C4-2B (cell line): Measurements from ENCODE around the gene USP30.
A peak's percentile ranks its signal among the peaks of the same experiment; 100 is the strongest.

Experiments used
- H3K27ac ChIP-seq: fragments of 450-650 bp; 2 replicates; pipeline ENCODE4 v1.5.1; 2017
- ZFX ChIP-seq: fragments of 450-650 bp; IDR thresholded peaks from 2 replicates; pipeline ENCODE4 v1.6.1; 2017
- TF ChIP-seq, protein P1 (sequence below): fragments of 450-650 bp; conservative IDR thresholded peaks from 2 replicates; pipeline ENCODE4 v1.5.1; 2017; ENCODE audit warnings: mild to moderate bottlenecking

USP30 gene

DNA sequence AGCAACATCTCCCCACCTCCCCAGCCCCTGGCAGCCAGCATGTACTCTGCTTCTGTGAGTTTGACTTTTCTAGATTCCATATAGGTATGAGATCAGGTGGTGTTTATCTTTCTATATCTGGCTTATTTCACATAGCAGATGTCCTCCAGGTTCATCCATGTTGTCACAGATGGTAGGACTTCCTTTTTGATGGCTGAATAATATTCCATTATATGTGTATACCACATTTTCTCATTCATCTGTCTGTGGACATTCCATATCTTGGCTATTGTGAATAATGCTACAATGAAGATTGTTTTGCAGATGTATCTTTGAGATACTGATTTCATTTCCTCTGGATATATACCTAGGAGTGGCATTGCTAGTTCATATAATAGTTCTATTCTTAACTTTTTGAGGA is 22.5 kb downstream of the USP30 start:
- TF ChIP-seq ZFX, result no peak
- TF ChIP-seq, protein P1, sequence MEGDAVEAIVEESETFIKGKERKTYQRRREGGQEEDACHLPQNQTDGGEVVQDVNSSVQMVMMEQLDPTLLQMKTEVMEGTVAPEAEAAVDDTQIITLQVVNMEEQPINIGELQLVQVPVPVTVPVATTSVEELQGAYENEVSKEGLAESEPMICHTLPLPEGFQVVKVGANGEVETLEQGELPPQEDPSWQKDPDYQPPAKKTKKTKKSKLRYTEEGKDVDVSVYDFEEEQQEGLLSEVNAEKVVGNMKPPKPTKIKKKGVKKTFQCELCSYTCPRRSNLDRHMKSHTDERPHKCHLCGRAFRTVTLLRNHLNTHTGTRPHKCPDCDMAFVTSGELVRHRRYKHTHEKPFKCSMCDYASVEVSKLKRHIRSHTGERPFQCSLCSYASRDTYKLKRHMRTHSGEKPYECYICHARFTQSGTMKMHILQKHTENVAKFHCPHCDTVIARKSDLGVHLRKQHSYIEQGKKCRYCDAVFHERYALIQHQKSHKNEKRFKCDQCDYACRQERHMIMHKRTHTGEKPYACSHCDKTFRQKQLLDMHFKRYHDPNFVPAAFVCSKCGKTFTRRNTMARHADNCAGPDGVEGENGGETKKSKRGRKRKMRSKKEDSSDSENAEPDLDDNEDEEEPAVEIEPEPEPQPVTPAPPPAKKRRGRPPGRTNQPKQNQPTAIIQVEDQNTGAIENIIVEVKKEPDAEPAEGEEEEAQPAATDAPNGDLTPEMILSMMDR, result no peak
- no peak overlapping the region for H3K27ac ChIP-seq

- no peak overlapping the region for H3K27ac ChIP-seq
- TF ChIP-seq, protein P1, result no peak
- no peak for TF ChIP-seq ZFX
These were observed 30.4 kb downstream of the USP30 start for GRCh38 chr12:109082751-109083150.

- H3K27ac ChIP-seq, result no peak overlapping the region
- TF ChIP-seq, protein P1, result no peak
- no peak for TF ChIP-seq ZFX
These were observed 32.0 kb downstream of the USP30 start for GRCh38 chr12:109084425-109084824.

DNA sequence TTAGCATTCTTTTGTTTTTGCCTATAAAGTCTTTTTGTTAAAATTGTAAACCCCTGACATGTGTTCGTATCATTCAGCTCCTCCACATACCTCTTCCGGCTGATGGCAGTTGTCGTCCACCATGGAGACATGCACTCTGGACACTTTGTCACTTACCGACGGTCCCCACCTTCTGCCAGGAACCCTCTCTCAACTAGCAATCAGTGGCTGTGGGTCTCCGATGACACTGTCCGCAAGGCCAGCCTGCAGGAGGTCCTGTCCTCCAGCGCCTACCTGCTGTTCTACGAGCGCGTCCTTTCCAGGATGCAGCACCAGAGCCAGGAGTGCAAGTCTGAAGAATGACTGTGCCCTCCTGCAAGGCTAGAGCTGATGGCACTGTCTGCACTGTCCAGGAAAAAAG is 33.2 kb downstream of the USP30 start:
- TF ChIP-seq ZFX, result no peak
- TF ChIP-seq, protein P1, result no peak
- no peak overlapping the region for H3K27ac ChIP-seq

GRCh38 chr12:109087250-109087649 is 34.9 kb downstream of the USP30 start:
- TF ChIP-seq, protein P1, result no peak
- no peak for TF ChIP-seq ZFX

GRCh38 chr12:109088818-109089217 is 36.4 kb downstream of the USP30 start:
- TF ChIP-seq, protein P1, result no peak
- no peak for TF ChIP-seq ZFX
- H3K27ac ChIP-seq, result peak overlapping the region; percentile 78

More at GRCh38 chr12:109087250-109087649, 34.9 kb downstream of the USP30 start:
- H3K27ac ChIP-seq, result peak overlapping the region; percentile 46

DNA sequence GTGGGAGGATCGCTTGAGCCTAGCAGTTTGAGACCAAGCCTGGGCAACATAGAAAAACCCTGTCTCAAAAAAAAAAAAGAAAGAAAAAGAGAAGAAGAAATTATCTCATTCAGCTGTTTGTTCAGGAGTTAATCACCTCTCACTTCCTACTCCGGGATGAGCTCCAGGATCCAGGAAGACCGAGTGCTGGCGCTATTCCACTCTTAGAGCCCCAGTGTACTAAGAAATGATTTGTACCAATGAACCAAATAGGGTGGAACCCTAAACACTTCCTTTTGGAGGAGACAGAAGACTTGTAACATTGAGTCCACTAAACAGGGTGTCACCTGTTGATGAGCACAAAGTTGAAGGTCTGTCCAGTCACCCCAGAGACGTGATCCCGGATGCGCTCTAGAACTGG is 37.3 kb downstream of the USP30 start:
- peak overlapping the region; percentile 78 for H3K27ac ChIP-seq
- no peak for TF ChIP-seq ZFX
- TF ChIP-seq, protein P1, result no peak
